ENCODE measurements around the gene PRPF6.

PRPF6 gene

GRCh38 chr20:64031822-64032314 is 50.9 kb downstream of the PRPF6 start:
- DNase-seq (ENCODE audit: low read depth) = no peak
- no peak overlapping the region for H3K4me3 ChIP-seq (ENCODE audit: low read length)
- TF ChIP-seq, protein P1, sequence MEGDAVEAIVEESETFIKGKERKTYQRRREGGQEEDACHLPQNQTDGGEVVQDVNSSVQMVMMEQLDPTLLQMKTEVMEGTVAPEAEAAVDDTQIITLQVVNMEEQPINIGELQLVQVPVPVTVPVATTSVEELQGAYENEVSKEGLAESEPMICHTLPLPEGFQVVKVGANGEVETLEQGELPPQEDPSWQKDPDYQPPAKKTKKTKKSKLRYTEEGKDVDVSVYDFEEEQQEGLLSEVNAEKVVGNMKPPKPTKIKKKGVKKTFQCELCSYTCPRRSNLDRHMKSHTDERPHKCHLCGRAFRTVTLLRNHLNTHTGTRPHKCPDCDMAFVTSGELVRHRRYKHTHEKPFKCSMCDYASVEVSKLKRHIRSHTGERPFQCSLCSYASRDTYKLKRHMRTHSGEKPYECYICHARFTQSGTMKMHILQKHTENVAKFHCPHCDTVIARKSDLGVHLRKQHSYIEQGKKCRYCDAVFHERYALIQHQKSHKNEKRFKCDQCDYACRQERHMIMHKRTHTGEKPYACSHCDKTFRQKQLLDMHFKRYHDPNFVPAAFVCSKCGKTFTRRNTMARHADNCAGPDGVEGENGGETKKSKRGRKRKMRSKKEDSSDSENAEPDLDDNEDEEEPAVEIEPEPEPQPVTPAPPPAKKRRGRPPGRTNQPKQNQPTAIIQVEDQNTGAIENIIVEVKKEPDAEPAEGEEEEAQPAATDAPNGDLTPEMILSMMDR (conservative IDR thresholded peaks at IDR 0.05; ENCODE audit: low read length) = no peak

GRCh38 chr20:64032706-64033624 is 52.0 kb downstream of the PRPF6 start:
- no peak overlapping the region for H3K4me3 ChIP-seq (ENCODE audit: low read length)
- no peak for DNase-seq (ENCODE audit: low read depth)
- TF ChIP-seq, protein P1 (conservative IDR thresholded peaks at IDR 0.05; ENCODE audit: low read length) = no peak

DNA sequence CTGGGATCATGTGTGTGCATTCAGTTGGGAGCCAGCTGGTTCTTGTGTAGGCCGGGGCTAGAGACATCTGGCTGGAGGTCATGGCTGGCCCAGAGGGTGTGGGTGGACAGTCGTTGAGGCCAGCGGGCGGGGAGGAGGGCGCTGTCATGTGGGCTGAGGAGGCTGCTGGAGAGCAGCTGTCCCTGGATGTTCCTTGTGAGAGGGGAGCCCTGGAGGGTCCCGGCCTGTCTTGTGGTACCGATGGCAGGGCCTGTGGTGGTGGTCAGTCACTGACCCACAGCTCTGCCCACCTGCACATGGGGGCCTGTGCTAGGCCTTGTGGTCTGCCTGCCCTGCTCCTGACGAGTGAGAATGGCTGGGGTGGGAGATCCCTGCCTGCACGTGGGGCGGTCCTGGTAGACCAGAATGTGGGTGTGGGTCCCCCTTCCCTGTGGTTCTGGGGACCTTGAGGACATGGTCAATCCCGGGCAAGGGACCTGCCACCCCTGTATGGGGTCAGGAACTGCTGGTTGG is 53.1 kb downstream of the PRPF6 start:
- no peak for DNase-seq (ENCODE audit: low read depth)
- H3K4me3 ChIP-seq (ENCODE audit: low read length) = no peak overlapping the region
- TF ChIP-seq, protein P1 (conservative IDR thresholded peaks at IDR 0.05; ENCODE audit: low read length) = no peak

DNA sequence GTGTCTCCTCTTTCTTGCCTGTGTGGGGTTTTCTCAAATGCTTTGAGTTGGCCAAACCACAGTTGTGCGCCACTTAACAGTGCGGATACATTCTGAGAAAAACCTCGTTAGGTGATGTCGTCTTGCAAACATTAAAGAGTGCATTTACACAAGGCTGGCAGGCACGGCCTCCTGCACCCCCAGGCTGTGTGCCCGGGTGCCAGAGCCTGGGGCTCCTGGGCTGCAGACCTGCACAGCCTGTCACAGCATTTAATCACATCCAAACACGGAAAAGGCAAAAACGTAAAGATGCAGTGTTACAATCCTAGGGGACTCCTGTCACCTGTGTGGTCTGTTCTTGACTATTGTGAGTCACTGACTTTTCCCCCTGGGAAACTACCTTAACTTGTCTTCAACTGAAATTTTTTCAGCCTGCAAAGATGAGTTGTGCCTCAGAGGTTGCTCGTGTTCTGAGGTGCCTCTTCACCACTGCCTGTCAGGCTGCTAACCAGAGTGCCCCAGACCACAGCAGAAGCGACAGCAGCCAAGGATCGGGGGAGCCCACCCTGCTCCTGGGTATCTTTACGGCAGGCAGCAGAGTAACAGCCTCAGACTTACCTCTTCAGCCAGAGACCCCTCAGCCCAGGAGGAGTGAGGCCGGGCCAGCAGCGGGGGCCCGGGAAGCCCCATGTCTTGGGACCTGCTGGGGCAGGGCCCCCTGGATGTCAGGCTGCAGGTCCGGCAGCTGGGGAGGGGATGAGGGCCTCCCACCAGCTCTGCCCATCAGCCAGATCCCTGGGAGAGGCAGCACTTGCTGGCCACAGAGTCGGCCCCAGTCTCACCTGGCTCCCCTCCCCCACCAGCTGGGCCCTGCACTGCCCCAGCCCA is 54.4 kb downstream of the PRPF6 start:
- no peak for DNase-seq (ENCODE audit: low read depth)
- TF ChIP-seq, protein P1 (conservative IDR thresholded peaks at IDR 0.05; ENCODE audit: low read length) = no peak
- H3K4me3 ChIP-seq (ENCODE audit: low read length) = no peak overlapping the region

- no peak for DNase-seq (ENCODE audit: low read depth)
- H3K4me3 ChIP-seq (ENCODE audit: low read length) = no peak within 1 kb of the TSS
- TF ChIP-seq, protein P1 (conservative IDR thresholded peaks at IDR 0.05; ENCODE audit: low read length) = no peak
Measured at GRCh38 chr20:64035933-64036345, 55.0 kb downstream of the PRPF6 start, which contains the start of gene C20orf204. Gene C20orf204, plus strand, starts transcription at chr20:64036182. Its CDS starts 142 bp downstream, at chr20:64036324.

- H3K4me3 ChIP-seq (ENCODE audit: low read length) = no peak overlapping the region
- TF ChIP-seq, protein P1 (conservative IDR thresholded peaks at IDR 0.05; ENCODE audit: low read length) = no peak
- no peak for DNase-seq (ENCODE audit: low read depth)
Measured at GRCh38 chr20:64036346-64037198, 55.6 kb downstream of the PRPF6 start.
